HEK293T (cell line): Measurements from ENCODE around the gene ZFX.
"Not testable (repeated sequence)": the region's sequence is repeated elsewhere in the genome, so short reads cannot be mapped to it uniquely, and the experiment has no call there.

Source experiments
- CTCF ChIA-PET: fragments of 350-600 bp; formaldehyde crosslinking; extraction: SDS; loops from one replicate; lab custom pipeline; 2021; ENCODE audit warnings: antibody characterized with exemption, inconsistent platforms; lab: Yijun Ruan, JAX
- POLR2A ChIA-PET: fragments of 350-600 bp; formaldehyde crosslinking; extraction: SDS; loops from one replicate; lab custom pipeline; 2020; ENCODE audit warnings: antibody characterized with exemption, inconsistent platforms; lab: Yijun Ruan, JAX
- DNase-seq: peaks from one replicate; pipeline ENCODE4 v3.0.0; 2012; ENCODE audit warnings: mixed read lengths; ENCODE audit errors: extremely low spot score
- ARNT ChIP-seq: fragments of 450-650 bp; IDR thresholded peaks from 2 replicates; pipeline ENCODE4 v1.6.1; 2017; ENCODE audit warnings: mild to moderate bottlenecking
- BHLHE40 ChIP-seq: fragments of 450-650 bp; IDR thresholded peaks from 2 replicates; pipeline ENCODE4 v1.6.1; 2016; ENCODE audit warnings: mild to moderate bottlenecking, moderate library complexity, borderline replicate concordance
- CTBP1 ChIP-seq: fragments of 450-650 bp; IDR thresholded peaks from 2 replicates; pipeline ENCODE4 v1.6.1; 2016; ENCODE audit warnings: borderline replicate concordance
- ELF4 ChIP-seq: fragments of 450-650 bp; IDR thresholded peaks from 2 replicates; pipeline ENCODE4 v1.6.1; 2017; ENCODE audit warnings: antibody characterized with exemption
- FOXA1 ChIP-seq: fragments of 450-650 bp; IDR thresholded peaks from 2 replicates; pipeline ENCODE4 v1.6.1; 2016; ENCODE audit warnings: mild to moderate bottlenecking
- FOXK2 ChIP-seq: fragments of 450-650 bp; IDR thresholded peaks from 2 replicates; pipeline ENCODE4 v1.6.1; 2016; ENCODE audit warnings: mild to moderate bottlenecking
- FOXM1 ChIP-seq: fragments of 450-650 bp; IDR thresholded peaks from 2 replicates; pipeline ENCODE4 v1.6.1; 2017; ENCODE audit warnings: mild to moderate bottlenecking, borderline replicate concordance
- HDGF ChIP-seq: fragments of 450-650 bp; IDR thresholded peaks from 2 replicates; pipeline ENCODE4 v1.6.1; 2017; ENCODE audit warnings: antibody characterized with exemption, borderline replicate concordance
- L3MBTL2 ChIP-seq: fragments of 450-650 bp; conservative IDR thresholded peaks from 2 replicates; pipeline ENCODE4 v1.6.1; 2016; ENCODE audit warnings: mild to moderate bottlenecking
- LEF1 ChIP-seq: fragments of 450-650 bp; IDR thresholded peaks from 2 replicates; pipeline ENCODE4 v1.6.1; 2017; ENCODE audit warnings: mild to moderate bottlenecking, borderline replicate concordance
- NFRKB ChIP-seq: fragments of 450-650 bp; IDR thresholded peaks from 2 replicates; pipeline ENCODE4 v1.6.1; 2016; ENCODE audit warnings: mild to moderate bottlenecking, moderate library complexity
- PKNOX1 ChIP-seq: fragments of 450-650 bp; IDR thresholded peaks from 2 replicates; pipeline ENCODE4 v1.6.1; 2016
- SP1 ChIP-seq: fragments of 450-650 bp; IDR thresholded peaks from 2 replicates; pipeline ENCODE4 v1.6.1; 2017
- SUZ12 ChIP-seq: fragments of 450-650 bp; IDR thresholded peaks from 2 replicates; pipeline ENCODE4 v1.6.1; 2016; ENCODE audit warnings: mild to moderate bottlenecking
- TARDBP ChIP-seq: fragments of 450-650 bp; IDR thresholded peaks from 2 replicates; pipeline ENCODE4 v1.6.1; 2016
- ZNF384 ChIP-seq: fragments of 450-650 bp; IDR thresholded peaks from 2 replicates; pipeline ENCODE4 v1.6.1; 2016

The ZFX gene

GRCh38 chrX:24154490-24155034 lies 5.0 kb downstream of the ZFX start:
- no peak for TF ChIP-seq ARNT
- TF ChIP-seq FOXM1, result no peak
- TF ChIP-seq FOXA1, result no peak
- TF ChIP-seq CTBP1, result no peak
- TF ChIP-seq ZNF384, result no peak
- TF ChIP-seq SP1, result no peak
- TF ChIP-seq L3MBTL2, result no peak
- TF ChIP-seq SUZ12, result no peak
- no peak for TF ChIP-seq FOXK2
- TF ChIP-seq NFRKB, result no peak
- TF ChIP-seq LEF1, result no peak
- no peak for TF ChIP-seq PKNOX1
- TF ChIP-seq BHLHE40, result no peak
- TF ChIP-seq TARDBP, result no peak
- TF ChIP-seq ELF4, result no peak
- no peak for TF ChIP-seq HDGF
- CTCF ChIA-PET, result no interaction called here
- POLR2A ChIA-PET, result no interaction called here
- no peak for DNase-seq

GRCh38 chrX:24155747-24156146 lies 6.2 kb downstream of the ZFX start:
- DNase-seq, POLR2A ChIA-PET, CTCF ChIA-PET: not testable (repeated sequence)

- POLR2A ChIA-PET, result no interaction called here
- CTCF ChIA-PET, result no interaction called here
- no peak for DNase-seq
- no peak for TF ChIP-seq LEF1
- no peak for TF ChIP-seq SUZ12
- TF ChIP-seq PKNOX1, result no peak
- TF ChIP-seq HDGF, result no peak
- TF ChIP-seq FOXK2, result no peak
- no peak for TF ChIP-seq TARDBP
- no peak for TF ChIP-seq SP1
These were observed 6.6 kb downstream of the ZFX start for GRCh38 chrX:24156177-24156576.

- CTCF ChIA-PET, result interaction anchor here (0.6 kb wide), 1 partner anchor 20 kb away, joined by 3 read pairs; no protein-coding TSS in a partner anchor
- POLR2A ChIA-PET, result no interaction called here
- TF ChIP-seq ARNT (no peak), SP1 (no peak), L3MBTL2 (no peak), ELF4 (no peak), FOXM1 (no peak), FOXK2 (no peak), NFRKB (no peak), LEF1 (no peak)
- DNase-seq, result no peak
These were observed 9.4 kb downstream of the ZFX start for GRCh38 chrX:24158881-24159280.

- TF ChIP-seq TARDBP (no peak), HDGF (no peak), ARNT (no peak), LEF1 (no peak), L3MBTL2 (no peak), SP1 (no peak), CTBP1 (no peak), NFRKB (no peak), ELF4 (no peak), SUZ12 (no peak), FOXA1 (no peak), FOXM1 (no peak), ZNF384 (no peak), FOXK2 (no peak), PKNOX1 (no peak), BHLHE40 (no peak)
- POLR2A ChIA-PET, result no interaction called here
- no peak for DNase-seq
- CTCF ChIA-PET, result interaction anchor here (1.0 kb wide), 1 partner anchor 24 kb away, joined by 3 read pairs; no protein-coding TSS in a partner anchor
These were observed 16.5 kb downstream of the ZFX start for GRCh38 chrX:24166078-24166477.

GRCh38 chrX:24167719-24168472 lies 18.4 kb downstream of the ZFX start:
- POLR2A ChIA-PET, result no interaction called here
- no peak for DNase-seq
- CTCF ChIA-PET, result interaction anchor here (0.7 kb wide), 1 partner anchor 10 kb away, joined by 3 read pairs; no protein-coding TSS in a partner anchor
- TF ChIP-seq PKNOX1 (no peak), FOXA1 (no peak), HDGF (no peak), FOXM1 (no peak), TARDBP (no peak), ELF4 (no peak), ZNF384 (no peak), CTBP1 (no peak)
